ENCODE data around the gene DNPEP. TPM values are rescaled to one million over a fixed set of nuclear protein-coding genes. Genes with fewer than 3 reads are reported as not detected.

The DNPEP gene
- total and polyA plus RNA-seq, 8 donors = 21.0 to 89.4 (median 27.3) TPM

DNA sequence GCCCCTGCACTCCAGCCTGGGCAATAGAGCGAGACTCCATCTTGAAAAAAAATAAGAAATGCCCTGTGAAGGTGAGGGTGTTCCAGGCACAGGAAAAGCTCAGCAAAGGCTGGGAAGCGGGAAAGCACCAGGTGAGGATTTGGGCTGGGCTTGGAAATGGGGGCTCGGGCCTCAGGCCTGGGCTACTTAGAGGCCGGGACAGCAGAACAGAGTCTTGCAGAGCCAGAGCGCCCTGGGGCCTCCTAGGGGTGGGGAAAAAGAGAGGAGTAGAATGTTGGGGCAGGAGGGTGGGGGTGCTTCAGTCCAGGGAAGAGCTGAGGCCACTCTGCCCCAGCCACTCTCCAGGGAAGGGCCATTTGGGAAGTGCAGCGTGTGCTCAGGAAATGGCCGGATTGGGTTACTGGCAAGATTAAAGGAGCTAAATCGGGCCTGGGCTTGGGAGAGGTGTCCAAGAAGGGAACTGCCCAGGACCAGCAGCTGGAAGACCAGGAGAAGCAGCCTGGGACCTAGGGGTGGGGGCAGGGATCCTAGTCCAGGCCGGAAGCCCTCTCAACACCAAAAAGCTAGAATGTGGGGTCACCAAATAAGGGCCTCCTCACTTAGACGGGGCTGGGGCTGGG, 16.7 kb upstream of the DNPEP start:
- ATAC-seq (no peak), DNase-seq (no peak), FAIRE-seq (no peak)
- no peaks in the 10 kb centered on the region for H3K9me3 ChIP-seq
- peaks cover 1 to 2% (median 1%) of the 10 kb centered on the region in 3 donors for H3K4me1 ChIP-seq
- no peaks in the 10 kb centered on the region for H3K36me3 ChIP-seq
- H3K4me3 ChIP-seq = no peak overlapping the region
- H3K27me3 ChIP-seq = no peaks in the 10 kb centered on the region
- TF ChIP-seq, protein P1, sequence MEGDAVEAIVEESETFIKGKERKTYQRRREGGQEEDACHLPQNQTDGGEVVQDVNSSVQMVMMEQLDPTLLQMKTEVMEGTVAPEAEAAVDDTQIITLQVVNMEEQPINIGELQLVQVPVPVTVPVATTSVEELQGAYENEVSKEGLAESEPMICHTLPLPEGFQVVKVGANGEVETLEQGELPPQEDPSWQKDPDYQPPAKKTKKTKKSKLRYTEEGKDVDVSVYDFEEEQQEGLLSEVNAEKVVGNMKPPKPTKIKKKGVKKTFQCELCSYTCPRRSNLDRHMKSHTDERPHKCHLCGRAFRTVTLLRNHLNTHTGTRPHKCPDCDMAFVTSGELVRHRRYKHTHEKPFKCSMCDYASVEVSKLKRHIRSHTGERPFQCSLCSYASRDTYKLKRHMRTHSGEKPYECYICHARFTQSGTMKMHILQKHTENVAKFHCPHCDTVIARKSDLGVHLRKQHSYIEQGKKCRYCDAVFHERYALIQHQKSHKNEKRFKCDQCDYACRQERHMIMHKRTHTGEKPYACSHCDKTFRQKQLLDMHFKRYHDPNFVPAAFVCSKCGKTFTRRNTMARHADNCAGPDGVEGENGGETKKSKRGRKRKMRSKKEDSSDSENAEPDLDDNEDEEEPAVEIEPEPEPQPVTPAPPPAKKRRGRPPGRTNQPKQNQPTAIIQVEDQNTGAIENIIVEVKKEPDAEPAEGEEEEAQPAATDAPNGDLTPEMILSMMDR (IDR thresholded peaks at IDR 0.05) = no peak
- WGBS, 2 donors = 79 to 81% methylated on average over 10 of the region's 10 CpGs
- intact Hi-C loops (cut with DNase I) = no loop called here
- H3K27ac ChIP-seq = no peak overlapping the region

DNA sequence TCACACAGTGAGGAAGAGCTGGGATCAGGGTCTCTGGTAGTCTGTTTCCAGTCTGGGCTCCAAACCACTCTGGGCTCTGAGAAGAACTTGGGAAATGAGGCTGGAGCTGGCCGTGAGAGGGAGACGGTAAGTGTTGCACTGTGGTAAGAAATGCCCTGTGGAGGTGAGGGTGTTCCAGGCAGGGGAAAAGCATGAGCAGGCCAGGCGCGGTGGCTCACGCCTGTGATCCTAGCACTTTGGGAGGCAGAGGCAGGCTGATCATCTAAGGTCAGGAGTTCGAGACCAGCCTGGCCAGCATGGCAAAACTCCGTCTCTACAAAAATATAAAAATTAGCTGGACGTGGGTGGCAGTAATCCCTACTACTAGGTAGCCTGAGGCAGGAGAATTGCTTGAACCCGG, 16.1 kb upstream of the DNPEP start:
- H3K27ac ChIP-seq = no peak overlapping the region
- WGBS, 2 donors = 78 to 84% methylated on average over 9 of the region's 9 CpGs
- H3K9me3 ChIP-seq = no peaks in the 10 kb centered on the region
- no peaks in the 10 kb centered on the region for H3K36me3 ChIP-seq
- FAIRE-seq = no peak
- TF ChIP-seq, protein P1 (IDR thresholded peaks at IDR 0.05) = no peak
- no peak overlapping the region for H3K4me3 ChIP-seq
- H3K27me3 ChIP-seq = no peaks in the 10 kb centered on the region
- no peak for DNase-seq
- ATAC-seq = no peak
- H3K4me1 ChIP-seq = peaks cover 5 to 7% (median 5%) of the 10 kb centered on the region in 3 donors
- intact Hi-C loops (cut with DNase I) = no loop called here

DNA sequence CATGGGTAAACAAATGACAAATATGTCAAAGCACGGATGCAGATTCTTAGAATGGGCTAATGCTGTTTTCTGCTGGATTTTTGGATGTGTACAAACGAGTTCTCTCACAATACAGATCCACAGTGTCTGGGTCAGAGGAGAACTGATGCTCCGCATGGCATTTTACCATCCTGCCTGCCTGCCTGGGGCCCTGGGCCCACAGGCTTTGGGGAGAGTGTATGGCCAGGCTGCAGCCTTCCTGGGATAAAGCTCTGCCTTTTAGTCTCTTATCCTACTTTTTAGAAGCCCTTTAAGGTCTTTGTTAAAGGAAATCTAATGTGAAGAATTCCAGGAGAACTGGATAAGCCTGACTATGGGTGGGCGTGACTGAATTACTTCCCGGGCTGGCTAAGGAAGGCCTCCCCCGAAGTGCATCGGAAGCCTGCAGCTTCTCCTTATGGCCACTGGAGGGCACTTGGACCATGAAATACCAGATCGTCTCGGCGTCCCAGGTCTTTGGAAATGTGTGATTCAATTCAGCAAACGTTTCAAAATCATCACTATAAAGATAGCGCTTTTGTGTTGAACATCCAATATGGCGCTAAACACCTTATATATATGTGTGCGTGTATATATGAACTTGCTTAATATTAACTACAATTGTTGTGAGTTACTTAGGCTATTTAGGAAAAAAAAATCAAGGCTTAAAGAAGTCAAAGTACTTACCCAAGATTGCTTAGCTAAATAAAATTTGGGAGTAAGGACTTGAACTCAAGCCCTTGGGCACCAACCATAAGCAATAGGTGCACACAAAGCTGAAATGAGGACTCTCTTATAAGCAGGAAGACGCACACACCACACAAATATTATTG, 15.2 kb upstream of the DNPEP start:
- TF ChIP-seq, protein P1 (IDR thresholded peaks at IDR 0.05) = peak; percentile 61 to 86 (median 74)
- Histone ChIP-seq H3K36me3 (no peaks in the 10 kb centered on the region), H3K9me3 (no peaks in the 10 kb centered on the region), H3K27ac (no peak overlapping the region), H3K27me3 (no peaks in the 10 kb centered on the region), H3K4me3 (no peak overlapping the region), H3K4me1 (peaks cover 5 to 12% (median 11%) of the 10 kb centered on the region in 3 donors)
- peak in 3 of 6 donors; percentile 44 to 60 (median 59) for DNase-seq
- intact Hi-C loops (cut with DNase I) = no loop called here
- peak; percentile 73 to 89 (median 82) for ATAC-seq
- FAIRE-seq = peak; percentile 56
- WGBS, 2 donors = 17 to 18% methylated on average over 15 of the region's 15 CpGs

DNA sequence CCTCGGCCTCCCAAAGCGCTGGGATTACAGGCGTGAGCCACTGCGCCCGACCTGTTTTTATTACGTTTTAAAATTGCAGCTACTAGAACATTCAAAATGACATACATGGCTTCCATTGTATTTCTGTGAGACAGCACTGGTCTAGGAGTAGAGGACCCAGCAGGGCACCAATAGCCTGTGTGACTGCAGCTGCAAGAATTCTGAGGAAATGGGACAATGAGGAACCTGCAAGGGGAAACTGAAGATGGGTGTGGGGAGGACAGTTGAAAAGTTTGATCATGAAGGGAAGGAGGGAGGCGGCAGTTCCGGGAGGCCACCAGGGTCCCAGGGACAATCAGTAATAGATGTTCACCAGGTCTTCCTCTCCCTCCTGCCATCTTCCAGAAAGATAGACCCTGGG, 13.9 kb upstream of the DNPEP start:
- no peak overlapping the region for H3K4me3 ChIP-seq
- H3K36me3 ChIP-seq = no peaks in the 10 kb centered on the region
- H3K27me3 ChIP-seq = no peaks in the 10 kb centered on the region
- no peak for DNase-seq
- peaks cover 5 to 12% (median 11%) of the 10 kb centered on the region in 3 donors for H3K4me1 ChIP-seq
- no peak for FAIRE-seq
- 77 to 84% methylated on average over 8 of the region's 8 CpGs for WGBS, 2 donors
- TF ChIP-seq, protein P1 (IDR thresholded peaks at IDR 0.05) = no peak
- no peak overlapping the region for H3K27ac ChIP-seq
- intact Hi-C loops (cut with DNase I) = no loop called here
- H3K9me3 ChIP-seq = no peaks in the 10 kb centered on the region
- no peak for ATAC-seq

Data from pancreas (tissue), 10 donors.